ENCODE measurements around the gene PLEKHH2.

PLEKHH2 gene

GRCh38 chr2:43778233-43778632 lies 141.2 kb downstream of the PLEKHH2 start:
- CTCF ChIA-PET, result no interaction called here
- H3K27ac ChIP-seq, result no peak overlapping the region
- no peak for DNase-seq (ENCODE audit: low spot score)
- no peak for TF ChIP-seq CTCF (conservative IDR thresholded peaks at IDR 0.05; ENCODE audit: low read depth)
- POLR2A ChIA-PET (ENCODE audit: low non-redundant PET), result no interaction called here

GRCh38 chr2:43787895-43788294 lies 150.8 kb downstream of the PLEKHH2 start:
- no peak for TF ChIP-seq CTCF (conservative IDR thresholded peaks at IDR 0.05; ENCODE audit: low read depth)
- ChIA-PET POLR2A (ENCODE audit: low non-redundant PET) (no interaction called here), CTCF (no interaction called here)
- H3K27ac ChIP-seq, result no peak overlapping the region
- DNase-seq (ENCODE audit: low spot score), result no peak

- H3K27ac ChIP-seq, result no peak overlapping the region
- no peak for DNase-seq (ENCODE audit: low spot score)
- ChIA-PET POLR2A (ENCODE audit: low non-redundant PET) (interaction anchor here (0.5 kb wide), 1 partner anchor 37 kb away, joined by 3 read pairs; no protein-coding TSS in a partner anchor), CTCF (no interaction called here)
- TF ChIP-seq CTCF (conservative IDR thresholded peaks at IDR 0.05; ENCODE audit: low read depth), result no peak
Measured at GRCh38 chr2:43788646-43789045, 151.6 kb downstream of the PLEKHH2 start.

GRCh38 chr2:43790147-43790546 lies 153.1 kb downstream of the PLEKHH2 start:
- no peak for TF ChIP-seq CTCF (conservative IDR thresholded peaks at IDR 0.05; ENCODE audit: low read depth)
- POLR2A ChIA-PET (ENCODE audit: low non-redundant PET), result no interaction called here
- DNase-seq (ENCODE audit: low spot score), result no peak
- no peak overlapping the region for H3K27ac ChIP-seq
- CTCF ChIA-PET, result interaction anchor here (0.6 kb wide), 1 partner anchor 561 kb away, joined by 4 read pairs; no protein-coding TSS in a partner anchor

- H3K27ac ChIP-seq, result no peak overlapping the region
- no peak for TF ChIP-seq CTCF (conservative IDR thresholded peaks at IDR 0.05; ENCODE audit: low read depth)
- DNase-seq (ENCODE audit: low spot score), result no peak
- ChIA-PET POLR2A (ENCODE audit: low non-redundant PET) (no interaction called here), CTCF (interaction anchor here (0.7 kb wide), 2 partner anchors 26 to 908 kb away, joined by 3 to 4 read pairs; no protein-coding TSS in a partner anchor)
Measured at GRCh38 chr2:43791035-43791765, 154.1 kb downstream of the PLEKHH2 start.

- no peak overlapping the region for H3K27ac ChIP-seq
- POLR2A ChIA-PET (ENCODE audit: low non-redundant PET), result no interaction called here
- CTCF ChIA-PET, result interaction anchor here (0.7 kb wide), 1 partner anchor 72 kb away, joined by 5 read pairs; no protein-coding TSS in a partner anchor
- no peak for DNase-seq (ENCODE audit: low spot score)
- TF ChIP-seq CTCF (conservative IDR thresholded peaks at IDR 0.05; ENCODE audit: low read depth), result no peak
Measured at GRCh38 chr2:43792653-43793052, 155.6 kb downstream of the PLEKHH2 start.

Measured in RWPE1 (cell line).